IPS-18a (cell line): ENCODE data around the gene NDUFAF7.

Experiments used
- H3K27ac ChIP-seq: one replicate; pipeline ENCODE4 v1.5.1; 2013; ENCODE audit warnings: low read length
- H3K27me3 ChIP-seq: one replicate; pipeline ENCODE4 v1.6.1; 2013; ENCODE audit warnings: mild to moderate bottlenecking, low read length; ENCODE audit not compliant: control insufficient read depth, insufficient read depth
- H3K36me3 ChIP-seq: one replicate; pipeline ENCODE4 v1.6.1; 2013; ENCODE audit warnings: low read depth, low read length; ENCODE audit not compliant: control insufficient read depth
- H3K4me1 ChIP-seq: one replicate; pipeline ENCODE4 v1.6.1; 2013; ENCODE audit warnings: low read depth, low read length; ENCODE audit not compliant: control insufficient read depth
- H3K4me3 ChIP-seq: one replicate; pipeline ENCODE4 v1.5.1; 2013; ENCODE audit warnings: low read length
- H3K9ac ChIP-seq: one replicate; pipeline ENCODE4 v1.6.1; 2013; ENCODE audit warnings: mild to moderate bottlenecking, low read length, moderate library complexity
- H3K9me3 ChIP-seq: one replicate; pipeline ENCODE4 v1.6.1; 2013; ENCODE audit warnings: low read depth, low read length; ENCODE audit not compliant: control insufficient read depth

The NDUFAF7 gene

DNA sequence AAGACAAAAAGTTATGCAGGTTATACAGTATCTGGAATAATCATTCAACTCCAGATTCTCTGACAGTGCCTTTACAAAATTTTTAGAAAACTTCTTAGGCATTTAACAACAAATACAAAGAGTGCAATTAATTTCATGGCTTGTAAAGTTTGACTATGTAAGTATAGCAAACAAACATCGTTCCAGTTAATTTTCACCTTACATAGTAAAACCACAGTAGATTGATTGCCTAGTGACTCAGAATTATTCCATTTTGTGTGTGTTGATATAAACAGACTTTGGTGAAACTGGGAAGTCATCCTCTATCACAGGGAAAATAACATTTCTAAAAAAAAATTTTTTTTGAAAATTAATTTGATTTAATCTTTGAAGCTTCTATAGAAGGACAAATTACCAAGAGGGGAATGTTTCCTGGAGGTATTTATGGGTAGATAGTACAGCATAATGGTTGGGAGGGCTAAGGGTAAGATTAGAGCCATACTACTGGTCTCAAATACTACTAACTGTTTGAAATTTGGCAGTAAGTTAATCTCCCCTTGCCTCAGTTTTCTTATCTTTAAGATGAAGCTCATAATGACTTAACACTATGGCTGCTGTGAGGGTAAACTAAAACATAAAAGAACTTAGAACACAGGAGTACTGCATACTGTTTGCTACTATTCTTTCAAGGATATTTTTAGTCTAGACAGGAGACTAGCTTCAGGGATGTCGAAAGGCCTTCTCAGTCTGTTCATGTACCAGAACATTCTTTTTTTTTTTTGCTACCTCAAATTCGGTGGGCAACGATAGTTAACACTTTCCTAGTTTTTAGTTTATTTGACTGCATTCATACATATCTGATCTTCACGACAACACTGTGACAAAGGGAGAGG lies 19.6 kb downstream of the NDUFAF7 start:
- H3K27me3 ChIP-seq, result no peaks in the 10 kb centered on the region
- H3K27ac ChIP-seq, result no peak overlapping the region
- H3K9me3 ChIP-seq, result no peaks in the 10 kb centered on the region
- no peak overlapping the region for H3K9ac ChIP-seq
- no peak overlapping the region for H3K4me3 ChIP-seq
- no peaks in the 10 kb centered on the region for H3K4me1 ChIP-seq
- peaks cover 96% of the 10 kb centered on the region for H3K36me3 ChIP-seq

DNA sequence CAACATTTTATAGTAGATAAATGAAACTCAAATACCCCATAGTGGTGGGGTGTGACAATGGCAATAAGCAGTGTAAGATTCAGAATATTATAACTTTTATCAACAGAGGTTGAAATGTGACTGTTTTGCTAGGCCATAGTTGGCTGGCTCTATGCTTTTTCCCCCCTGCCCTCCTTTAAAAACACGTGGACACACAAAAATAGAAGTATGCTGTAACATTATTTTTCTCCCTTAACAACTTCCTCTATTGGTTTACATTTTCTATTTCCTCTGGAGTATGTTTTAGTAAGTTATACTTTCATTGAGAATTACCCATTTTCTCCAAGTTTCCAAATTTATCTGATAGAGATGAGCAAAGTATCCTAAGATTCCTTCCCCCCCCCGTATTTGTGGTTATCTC lies 31.1 kb downstream of the NDUFAF7 start:
- Histone ChIP-seq H3K9me3 (no peaks in the 10 kb centered on the region), H3K27me3 (no peaks in the 10 kb centered on the region), H3K27ac (no peak overlapping the region), H3K36me3 (peaks cover 49% of the 10 kb centered on the region), H3K4me3 (no peak overlapping the region), H3K9ac (no peak overlapping the region), H3K4me1 (no peaks in the 10 kb centered on the region)

DNA sequence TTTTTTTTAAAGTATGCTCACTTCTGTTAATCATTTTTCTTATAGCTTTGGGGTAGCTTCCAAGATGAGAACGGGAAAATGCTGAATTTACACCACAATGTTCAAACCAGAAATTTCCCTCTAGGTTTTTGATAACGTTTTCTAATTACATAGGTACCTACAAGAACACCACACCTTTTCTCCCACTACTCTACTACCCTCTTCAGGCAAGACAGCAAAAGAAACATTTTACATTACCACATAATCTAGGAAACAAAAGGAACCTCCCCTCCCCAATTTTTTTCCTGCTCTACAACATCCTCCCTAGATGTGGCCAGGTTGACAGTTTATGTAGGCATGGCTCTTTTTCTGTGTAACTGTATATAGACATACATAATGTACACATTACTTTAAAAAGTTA lies 32.4 kb downstream of the NDUFAF7 start:
- Histone ChIP-seq H3K4me3 (no peak overlapping the region), H3K27ac (no peak overlapping the region), H3K4me1 (no peaks in the 10 kb centered on the region), H3K27me3 (no peaks in the 10 kb centered on the region), H3K9ac (no peak overlapping the region), H3K9me3 (no peaks in the 10 kb centered on the region), H3K36me3 (peaks cover 49% of the 10 kb centered on the region)

- Histone ChIP-seq H3K27ac (no peak overlapping the region), H3K9ac (no peak overlapping the region), H3K4me3 (no peak overlapping the region), H3K4me1 (peaks cover 4% of the 10 kb centered on the region), H3K36me3 (peaks cover 62% of the 10 kb centered on the region), H3K27me3 (no peaks in the 10 kb centered on the region), H3K9me3 (no peaks in the 10 kb centered on the region)
Measured at GRCh38 chr2:37267685-37268084, 36.2 kb downstream of the NDUFAF7 start.

- Histone ChIP-seq H3K27ac (no peak overlapping the region), H3K9me3 (no peaks in the 10 kb centered on the region), H3K36me3 (peaks cover 64% of the 10 kb centered on the region), H3K4me1 (peaks cover 4% of the 10 kb centered on the region), H3K9ac (no peak overlapping the region), H3K27me3 (no peaks in the 10 kb centered on the region), H3K4me3 (no peak overlapping the region)
Measured at GRCh38 chr2:37268111-37268510, 36.7 kb downstream of the NDUFAF7 start.

DNA sequence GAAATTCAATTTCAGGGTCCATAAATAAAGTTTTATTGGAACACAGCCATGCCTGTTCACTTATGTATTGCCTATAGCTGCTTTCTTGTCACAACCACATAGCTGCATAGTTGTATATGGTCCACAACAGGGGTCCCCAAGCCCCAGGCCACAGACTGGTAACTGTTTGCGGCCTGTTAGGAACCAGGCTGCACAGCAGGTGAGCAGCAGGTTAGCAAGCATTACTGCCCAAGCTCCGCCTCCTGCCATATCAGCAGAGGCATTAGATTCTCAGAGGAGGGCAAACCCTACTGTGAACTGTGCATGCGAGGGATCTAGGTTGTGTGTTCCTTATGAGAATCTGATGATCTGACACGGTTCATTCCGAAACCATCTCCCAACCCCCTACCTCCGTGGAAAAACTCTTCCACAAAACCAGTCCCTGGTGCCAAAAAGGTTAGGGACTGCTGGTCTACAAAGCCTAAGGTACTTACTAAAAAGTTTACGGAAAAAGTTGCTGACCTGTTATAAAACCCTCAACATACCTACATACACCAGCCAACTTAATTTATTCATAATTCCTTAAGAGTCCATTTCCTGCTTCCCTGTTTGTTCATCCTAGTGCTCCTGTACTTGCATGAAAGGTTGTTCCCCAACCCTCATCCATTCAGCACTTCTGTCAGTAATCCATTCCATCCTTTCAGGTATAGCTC lies 40.1 kb downstream of the NDUFAF7 start:
- H3K9me3 ChIP-seq, result no peaks in the 10 kb centered on the region
- H3K4me1 ChIP-seq, result peaks cover 4% of the 10 kb centered on the region
- H3K36me3 ChIP-seq, result peaks cover 81% of the 10 kb centered on the region
- H3K9ac ChIP-seq, result no peak overlapping the region
- no peak overlapping the region for H3K27ac ChIP-seq
- H3K27me3 ChIP-seq, result no peaks in the 10 kb centered on the region
- no peak overlapping the region for H3K4me3 ChIP-seq

DNA sequence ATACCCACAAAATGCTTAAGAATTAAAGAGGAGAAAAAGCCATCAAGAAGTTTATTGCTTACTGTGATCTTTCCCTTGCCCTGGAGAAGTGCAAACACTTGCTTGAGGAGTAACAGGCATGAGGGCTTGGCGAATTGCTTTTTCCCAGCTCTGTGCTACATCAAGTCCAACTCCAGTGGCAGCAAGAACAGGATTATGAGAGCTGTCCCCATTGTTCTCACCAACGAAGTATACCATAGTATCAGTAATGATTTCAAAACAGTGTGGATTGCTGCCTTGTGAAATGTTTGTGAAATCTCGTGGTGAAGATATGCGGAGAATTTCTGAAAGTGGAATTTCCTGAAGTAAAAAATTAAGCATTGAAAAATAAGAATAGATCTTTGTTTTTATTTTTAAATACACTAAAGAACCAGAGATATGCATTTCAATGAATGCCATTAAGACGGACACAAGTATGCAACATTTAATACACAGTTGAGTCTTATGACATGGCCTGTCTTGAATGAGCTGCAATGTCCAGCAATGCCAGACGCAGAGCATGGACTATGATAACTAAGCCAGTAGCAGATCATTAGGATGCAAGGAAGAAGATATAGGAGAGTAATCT lies 43.0 kb downstream of the NDUFAF7 start:
- H3K9me3 ChIP-seq, result no peaks in the 10 kb centered on the region
- H3K27ac ChIP-seq, result no peak overlapping the region
- no peak overlapping the region for H3K4me3 ChIP-seq
- no peaks in the 10 kb centered on the region for H3K27me3 ChIP-seq
- H3K36me3 ChIP-seq, result peaks cover 79% of the 10 kb centered on the region
- no peak overlapping the region for H3K9ac ChIP-seq
- peaks cover 4% of the 10 kb centered on the region for H3K4me1 ChIP-seq

GRCh38 chr2:37276291-37276690 lies 44.8 kb downstream of the NDUFAF7 start:
- H3K27me3 ChIP-seq, result no peaks in the 10 kb centered on the region
- H3K9me3 ChIP-seq, result no peaks in the 10 kb centered on the region
- no peak overlapping the region for H3K4me3 ChIP-seq
- H3K4me1 ChIP-seq, result peaks cover 4% of the 10 kb centered on the region
- no peak overlapping the region for H3K27ac ChIP-seq
- H3K36me3 ChIP-seq, result peaks cover 76% of the 10 kb centered on the region
- no peak overlapping the region for H3K9ac ChIP-seq

GRCh38 chr2:37281916-37282315 lies 50.5 kb downstream of the NDUFAF7 start:
- H3K9ac ChIP-seq, result no peak overlapping the region
- peaks cover 74% of the 10 kb centered on the region for H3K36me3 ChIP-seq
- no peaks in the 10 kb centered on the region for H3K27me3 ChIP-seq
- H3K9me3 ChIP-seq, result no peaks in the 10 kb centered on the region
- H3K4me1 ChIP-seq, result no peaks in the 10 kb centered on the region
- no peak overlapping the region for H3K27ac ChIP-seq
- no peak overlapping the region for H3K4me3 ChIP-seq

DNA sequence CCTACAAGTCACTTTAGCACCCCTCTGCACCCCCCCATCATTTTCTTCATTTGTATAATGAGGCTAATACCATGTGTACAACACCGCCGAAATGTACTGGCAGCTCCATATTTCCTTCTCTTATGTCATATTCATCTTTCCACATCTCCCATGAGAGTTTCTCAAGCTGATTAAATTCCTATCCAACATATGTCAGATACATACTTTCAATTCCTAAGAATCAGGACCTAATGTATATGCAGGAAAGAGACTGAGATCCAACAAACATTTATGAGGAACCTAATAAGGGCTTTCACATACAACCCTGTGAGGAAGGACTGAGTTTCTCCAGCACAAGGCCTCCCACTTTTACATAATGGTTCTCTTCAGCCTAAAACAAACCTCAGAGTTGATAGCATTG lies 51.3 kb downstream of the NDUFAF7 start:
- H3K4me1 ChIP-seq, result no peaks in the 10 kb centered on the region
- peaks cover 71% of the 10 kb centered on the region for H3K36me3 ChIP-seq
- no peak overlapping the region for H3K4me3 ChIP-seq
- no peak overlapping the region for H3K9ac ChIP-seq
- H3K9me3 ChIP-seq, result no peaks in the 10 kb centered on the region
- H3K27ac ChIP-seq, result no peak overlapping the region
- H3K27me3 ChIP-seq, result no peaks in the 10 kb centered on the region

DNA sequence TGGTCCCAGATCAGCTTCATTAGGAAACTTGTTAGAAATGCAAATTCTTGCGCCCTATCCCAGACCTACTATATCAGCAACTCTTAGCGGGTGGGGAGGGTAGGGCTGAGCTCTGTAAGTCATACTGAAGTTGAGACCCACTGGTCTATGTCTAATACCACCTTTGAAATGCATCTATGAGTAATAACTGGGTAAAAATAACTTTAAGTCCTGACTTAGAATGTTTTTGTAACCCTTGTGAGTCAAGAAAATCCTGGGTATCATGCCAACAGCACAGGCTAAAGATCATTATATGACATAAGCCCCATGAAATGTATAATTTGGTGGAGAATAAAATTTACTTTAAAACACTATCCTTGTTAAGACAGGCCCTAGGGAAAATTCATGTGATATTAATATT lies 51.7 kb downstream of the NDUFAF7 start:
- Histone ChIP-seq H3K9me3 (no peaks in the 10 kb centered on the region), H3K4me1 (no peaks in the 10 kb centered on the region), H3K4me3 (no peak overlapping the region), H3K36me3 (peaks cover 73% of the 10 kb centered on the region), H3K27me3 (no peaks in the 10 kb centered on the region), H3K27ac (no peak overlapping the region), H3K9ac (no peak overlapping the region)
